Activated CD4-positive, alpha-beta T cell treated with anti-CD3 and anti-CD28 coated beads, Interleukin-2, amount 10 ng/mL, durations not matched to agents 24 days and 14 days (primary cell): Measurements from ENCODE around the gene NUDT14. TPM values are rescaled to one million over a fixed set of nuclear protein-coding genes. Genes with fewer than 3 reads are reported as not detected.
A peak's percentile ranks its signal among the peaks of the same experiment; 100 is the strongest.

Experiments
- DNase-seq: peaks from one replicate; pipeline ENCODE4 v3.0.0; 2022
- H3K27ac Mint-ChIP-seq: one replicate; pipeline ENCODE4 v1.8.0; 2022; ENCODE audit warnings: mild to moderate bottlenecking, mixed read lengths
- H3K27me3 Mint-ChIP-seq: one replicate; pipeline ENCODE4 v1.8.0; 2022; ENCODE audit warnings: mixed read lengths
- H3K36me3 Mint-ChIP-seq: one replicate; pipeline ENCODE4 v1.8.0; 2022; ENCODE audit warnings: low read depth, mild to moderate bottlenecking, mixed read lengths
- H3K4me1 Mint-ChIP-seq: one replicate; pipeline ENCODE4 v1.8.0; 2021; ENCODE audit warnings: mixed read lengths
- H3K4me3 Mint-ChIP-seq: one replicate; pipeline ENCODE4 v1.8.0; 2022; ENCODE audit warnings: mild to moderate bottlenecking, moderate library complexity, mixed read lengths
- H3K9me3 Mint-ChIP-seq: one replicate; pipeline ENCODE4 v1.8.0; 2021; ENCODE audit warnings: mixed read lengths
- intact Hi-C: fragments of 100-400 bp; cut with micrococcal nuclease; formaldehyde crosslinking; loops from one replicate; pipeline ENCODE4 v1.15.1; 2023
- total RNA-seq: library from RNA; stranded (reverse); gene quantifications from 2 replicates; pipeline ENCODE4 v1.2.3, GENCODE V29; 2022

The NUDT14 gene
- total RNA-seq, 1 donor from 2014 or later, result 8.3 TPM

GRCh38 chr14:105182296-105183020 lies 1.3 kb upstream of the NUDT14 start:
- no peak for DNase-seq
- no peaks in the 10 kb centered on the region for H3K36me3 Mint-ChIP-seq
- peaks cover 10% of the 10 kb centered on the region for H3K27me3 Mint-ChIP-seq
- no peak overlapping the region for H3K27ac Mint-ChIP-seq
- H3K9me3 Mint-ChIP-seq, result no peaks in the 10 kb centered on the region
- H3K4me1 Mint-ChIP-seq, result peaks cover 6% of the 10 kb centered on the region
- intact Hi-C loops, result no loop called here
- peak overlapping the region; percentile 59 for H3K4me3 Mint-ChIP-seq

DNA sequence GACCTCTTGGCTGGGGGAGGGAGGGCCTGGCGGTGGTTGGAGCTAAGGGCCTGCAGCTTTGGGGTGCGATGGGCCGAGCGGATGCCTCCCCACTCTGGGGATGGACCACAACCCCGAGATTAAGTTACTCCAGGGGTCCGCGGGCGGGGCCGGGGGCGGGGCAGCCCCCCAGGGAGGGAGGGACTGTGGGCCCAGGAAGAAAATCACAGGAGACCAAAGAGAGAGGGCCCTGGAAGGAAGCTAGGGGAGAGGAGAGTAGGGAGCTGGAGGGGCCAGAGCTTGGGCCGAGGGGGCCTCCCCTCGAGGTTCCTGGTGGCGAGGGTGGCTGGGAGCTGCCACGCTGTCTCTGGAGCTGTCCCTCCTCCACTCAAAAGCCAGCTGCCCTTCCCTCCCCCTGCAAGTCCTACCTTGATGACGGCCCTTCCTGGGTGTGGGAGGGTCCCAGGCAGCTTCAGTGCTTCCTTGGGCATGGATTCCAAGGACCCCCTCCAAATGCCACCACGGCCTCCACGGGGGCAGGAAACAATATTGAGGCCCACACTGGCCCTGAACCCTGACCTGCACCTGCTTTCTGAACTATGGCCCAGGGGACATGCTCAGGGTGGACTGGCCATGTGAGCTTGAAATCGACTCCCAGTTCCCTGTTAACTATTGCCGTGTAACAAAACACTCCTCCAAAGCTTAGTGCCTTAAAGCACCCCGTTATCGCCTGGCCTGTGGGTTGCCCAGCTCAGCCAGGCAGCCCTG lies 610 bp upstream of the NUDT14 start:
- Mint-ChIP-seq H3K4me1 (peaks cover 6% of the 10 kb centered on the region), H3K4me3 (peak overlapping the region; percentile 59), H3K27me3 (peaks cover 10% of the 10 kb centered on the region), H3K9me3 (no peaks in the 10 kb centered on the region), H3K36me3 (no peaks in the 10 kb centered on the region), H3K27ac (no peak overlapping the region)
- intact Hi-C loops, result no loop called here
- DNase-seq, result no peak

- Mint-ChIP-seq H3K36me3 (no peaks in the 10 kb centered on the region), H3K4me1 (peaks cover 16% of the 10 kb centered on the region), H3K27ac (no peak overlapping the region), H3K4me3 (no peak overlapping the region), H3K9me3 (no peaks in the 10 kb centered on the region), H3K27me3 (peaks cover 10% of the 10 kb centered on the region)
- intact Hi-C loops, result no loop called here
- DNase-seq, result no peak
Observed at GRCh38 chr14:105179191-105179590, 1.9 kb downstream of the NUDT14 start.

GRCh38 chr14:105178868-105179140 lies 2.3 kb downstream of the NUDT14 start:
- Mint-ChIP-seq H3K27me3 (peaks cover 10% of the 10 kb centered on the region), H3K4me3 (no peak overlapping the region), H3K36me3 (no peaks in the 10 kb centered on the region)

DNA sequence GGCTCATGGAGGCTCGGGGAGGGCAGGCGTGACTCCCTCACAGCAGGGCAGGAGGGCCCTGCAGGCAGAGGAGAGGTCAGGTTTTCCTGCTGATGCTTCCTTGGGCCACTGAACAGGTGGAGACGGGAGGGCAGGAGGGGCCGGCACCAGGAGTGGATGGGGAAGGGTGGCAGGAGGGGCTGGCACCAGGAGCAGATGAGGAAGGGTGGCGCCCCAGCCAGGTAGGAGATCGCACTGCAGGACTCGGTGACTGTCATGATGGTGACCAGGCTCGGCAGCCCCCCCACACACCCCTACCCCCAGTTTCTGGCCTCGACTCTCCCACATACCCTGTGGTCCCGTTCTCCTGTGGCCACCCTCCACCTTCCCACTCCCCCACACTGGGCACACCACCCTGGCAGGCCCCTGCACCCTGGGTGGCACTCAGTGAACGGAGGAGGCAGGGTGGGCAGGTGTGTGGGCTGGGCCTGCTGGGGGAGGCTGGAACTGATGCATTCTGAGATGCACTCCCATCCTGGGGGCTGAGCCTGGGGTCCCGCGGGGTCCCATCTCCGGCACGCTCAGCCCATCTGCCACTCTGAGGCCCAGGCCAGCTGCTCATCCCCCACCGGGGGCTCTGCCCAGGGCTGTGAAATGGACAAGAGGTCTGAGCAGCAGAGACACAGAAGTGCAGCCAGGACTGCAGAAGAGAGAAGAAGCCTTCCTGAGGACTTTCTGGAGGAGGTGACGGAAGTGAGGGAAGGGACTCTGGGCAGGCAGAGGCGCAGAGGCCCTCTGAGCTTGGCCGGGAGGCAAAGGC lies 2.8 kb downstream of the NUDT14 start:
- Mint-ChIP-seq H3K9me3 (no peaks in the 10 kb centered on the region), H3K4me1 (peaks cover 17% of the 10 kb centered on the region), H3K36me3 (no peaks in the 10 kb centered on the region), H3K27ac (no peak overlapping the region), H3K4me3 (no peak overlapping the region), H3K27me3 (peaks cover 8% of the 10 kb centered on the region)
- intact Hi-C loops, result no loop called here
- DNase-seq, result no peak

More at GRCh38 chr14:105178868-105179140, 2.3 kb downstream of the NUDT14 start:
- no peaks in the 10 kb centered on the region for H3K9me3 Mint-ChIP-seq
- DNase-seq, result no peak
- intact Hi-C loops, result no loop called here
- no peak overlapping the region for H3K27ac Mint-ChIP-seq
- H3K4me1 Mint-ChIP-seq, result peaks cover 17% of the 10 kb centered on the region

DNA sequence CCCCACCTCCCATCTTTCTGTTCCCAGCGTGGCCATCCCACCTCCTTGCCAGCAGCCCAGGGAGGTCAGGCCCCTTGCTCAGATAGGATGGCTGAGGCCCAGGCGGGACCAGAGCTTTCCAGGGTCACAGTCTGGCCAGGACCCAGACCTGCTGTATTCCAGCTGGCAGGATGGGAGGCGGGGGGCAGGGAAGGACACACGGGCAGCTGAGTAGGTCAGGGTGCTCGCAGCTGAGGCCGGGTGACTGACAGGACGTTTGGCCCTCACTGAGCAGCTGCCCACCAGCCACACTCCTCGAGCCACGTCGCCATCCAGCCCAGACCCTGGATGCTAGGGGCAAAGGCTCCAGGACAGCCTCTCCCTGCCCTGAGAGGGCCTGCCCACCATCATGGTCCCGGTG lies 4.0 kb downstream of the NUDT14 start:
- Mint-ChIP-seq H3K4me1 (peaks cover 13% of the 10 kb centered on the region), H3K27ac (no peak overlapping the region), H3K36me3 (no peaks in the 10 kb centered on the region), H3K9me3 (no peaks in the 10 kb centered on the region), H3K27me3 (peaks cover under 1% of the 10 kb centered on the region), H3K4me3 (no peak overlapping the region)
- DNase-seq, result no peak
- intact Hi-C loops, result no loop called here

DNA sequence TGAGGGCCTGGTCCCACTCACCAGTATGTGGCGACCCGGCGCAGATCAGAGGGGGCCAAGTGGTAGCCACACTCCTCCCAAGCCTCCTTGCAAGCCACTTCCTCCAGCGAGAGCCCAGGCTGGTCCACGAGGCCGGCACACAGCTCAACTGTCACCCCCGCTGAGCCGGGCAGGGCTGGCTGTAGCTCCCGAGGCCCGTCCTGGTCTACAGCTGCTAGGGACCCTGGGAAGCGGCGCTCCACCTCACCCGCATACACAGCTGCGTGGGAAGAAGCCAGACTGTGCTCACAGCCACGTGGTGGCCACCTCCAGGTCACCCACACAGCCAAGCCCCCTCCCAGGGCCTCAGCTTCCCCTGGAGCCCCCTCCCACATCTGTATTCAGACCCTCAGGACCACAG lies 4.6 kb downstream of the NUDT14 start:
- no peaks in the 10 kb centered on the region for H3K36me3 Mint-ChIP-seq
- H3K4me3 Mint-ChIP-seq, result no peak overlapping the region
- peaks cover 12% of the 10 kb centered on the region for H3K4me1 Mint-ChIP-seq
- no peak overlapping the region for H3K27ac Mint-ChIP-seq
- H3K9me3 Mint-ChIP-seq, result no peaks in the 10 kb centered on the region
- no peak for DNase-seq
- no peaks in the 10 kb centered on the region for H3K27me3 Mint-ChIP-seq
- intact Hi-C loops, result no loop called here

DNA sequence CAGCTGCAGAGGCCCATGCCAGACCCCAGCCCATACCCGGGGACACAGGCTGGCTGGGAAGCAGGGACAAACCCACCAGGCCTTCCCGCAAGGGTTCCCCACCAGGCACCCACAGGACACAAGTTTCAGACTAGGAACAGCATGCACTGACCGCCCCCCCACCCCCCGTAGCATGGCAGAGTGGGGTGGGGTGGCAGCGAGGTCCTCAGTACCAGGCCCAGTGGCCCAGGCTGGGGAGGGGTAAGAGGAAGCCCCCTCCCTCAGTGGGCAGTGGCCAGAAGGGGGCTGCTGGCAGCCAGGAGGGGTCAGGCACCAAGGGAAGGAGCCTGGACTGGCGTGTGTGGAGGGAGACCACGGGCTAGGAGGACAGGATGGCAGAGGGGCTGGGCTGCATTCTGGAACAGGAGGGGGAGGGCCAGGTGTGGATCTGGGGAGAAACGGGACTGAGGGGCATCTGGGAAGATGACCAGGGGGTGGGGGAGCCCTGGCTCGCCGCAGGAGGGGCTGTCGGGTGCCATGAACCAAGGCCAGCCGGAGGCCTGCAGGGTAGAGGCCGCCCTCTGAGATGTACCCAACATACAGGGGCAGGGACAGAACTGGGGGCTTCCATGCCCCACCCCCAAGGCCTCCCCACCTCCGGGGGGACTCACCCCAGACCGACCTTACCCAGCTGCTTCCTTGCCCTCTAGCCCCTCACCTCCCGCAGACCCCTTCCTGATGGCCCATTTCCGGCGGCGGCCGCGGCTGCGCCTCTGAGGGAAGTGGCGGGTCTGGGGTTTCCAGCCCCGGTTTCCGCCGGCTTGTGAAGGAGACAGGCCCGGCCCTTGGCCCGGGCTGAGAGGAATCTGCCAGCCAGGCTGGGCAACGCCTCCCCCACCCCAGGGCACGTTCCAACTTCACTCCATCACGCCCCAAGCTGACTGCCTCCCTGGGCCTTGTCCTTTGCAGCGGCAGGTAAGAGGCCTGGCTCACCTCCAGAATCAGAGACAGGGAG lies 6.9 kb downstream of the NUDT14 start:
- Mint-ChIP-seq H3K9me3 (no peaks in the 10 kb centered on the region), H3K27me3 (peaks cover 12% of the 10 kb centered on the region), H3K27ac (peak overlapping the region; percentile 40), H3K4me1 (peaks cover 18% of the 10 kb centered on the region), H3K4me3 (peak overlapping the region; percentile 26), H3K36me3 (no peaks in the 10 kb centered on the region)
- intact Hi-C loops, result no loop called here
- peak; percentile 85 for DNase-seq

GRCh38 chr14:105173145-105173544 lies 8.0 kb downstream of the NUDT14 start:
- DNase-seq, result no peak
- Mint-ChIP-seq H3K27ac (no peak overlapping the region), H3K4me3 (no peak overlapping the region), H3K36me3 (no peaks in the 10 kb centered on the region), H3K9me3 (no peaks in the 10 kb centered on the region), H3K27me3 (peaks cover 13% of the 10 kb centered on the region), H3K4me1 (peaks cover 19% of the 10 kb centered on the region)
- intact Hi-C loops, result no loop called here

- intact Hi-C loops, result no loop called here
- Mint-ChIP-seq H3K27ac (no peak overlapping the region), H3K36me3 (no peaks in the 10 kb centered on the region), H3K4me3 (no peak overlapping the region), H3K4me1 (peaks cover 19% of the 10 kb centered on the region), H3K27me3 (peaks cover 13% of the 10 kb centered on the region), H3K9me3 (no peaks in the 10 kb centered on the region)
- DNase-seq, result no peak
Observed at GRCh38 chr14:105172476-105172875, 8.6 kb downstream of the NUDT14 start.

- intact Hi-C loops, result no loop called here
Observed at GRCh38 chr14:105171004-105171673, 10.0 kb downstream of the NUDT14 start.

DNA sequence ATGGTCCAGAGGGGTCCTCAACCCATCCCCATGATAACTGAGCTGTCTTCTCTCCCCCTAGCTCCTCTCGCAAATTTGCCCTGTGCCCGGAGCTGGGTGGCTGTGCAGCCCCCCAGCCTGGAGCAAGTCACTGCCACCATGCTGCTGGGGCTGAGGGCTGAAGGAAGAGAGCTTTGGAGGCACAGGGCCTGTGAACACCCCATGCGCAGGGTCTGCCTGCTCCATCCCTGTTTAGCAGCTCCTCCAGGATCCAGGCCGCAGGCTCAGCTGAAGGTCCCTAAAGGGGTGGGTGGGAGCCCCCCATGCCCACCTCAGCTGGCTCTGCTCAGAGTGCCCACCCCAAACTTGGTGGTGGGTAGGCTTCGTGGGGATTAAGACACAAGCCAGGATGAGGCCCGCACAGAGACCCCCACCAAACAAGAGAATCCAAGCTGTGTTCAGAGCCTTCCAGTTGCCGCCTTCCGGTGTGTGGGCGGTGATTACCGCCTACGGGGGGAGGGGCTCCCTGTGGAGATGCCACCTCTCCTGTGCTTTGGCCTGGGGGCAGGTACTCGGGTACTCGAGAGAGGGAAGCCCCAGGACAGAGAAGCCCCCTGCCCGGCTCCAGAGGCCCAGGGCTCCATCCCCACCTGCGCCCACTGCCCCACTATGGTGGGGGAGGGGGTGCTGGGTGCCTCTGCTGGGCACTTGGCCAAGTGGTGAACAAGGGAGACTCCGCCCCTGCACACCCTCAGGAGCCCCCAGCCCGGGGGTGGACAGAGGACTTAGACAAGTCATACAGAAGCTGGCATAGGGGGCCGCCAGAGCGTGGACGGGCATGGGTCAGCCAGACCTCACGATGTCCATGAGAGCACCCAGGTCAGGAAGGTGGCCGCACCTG lies 11.1 kb downstream of the NUDT14 start:
- Mint-ChIP-seq H3K27me3 (peaks cover 19% of the 10 kb centered on the region), H3K9me3 (no peaks in the 10 kb centered on the region), H3K36me3 (no peaks in the 10 kb centered on the region), H3K4me3 (peak overlapping the region; percentile 78), H3K4me1 (peaks cover 17% of the 10 kb centered on the region), H3K27ac (peak overlapping the region; percentile 76)
- intact Hi-C loops, result loop anchor here (5.0 kb wide), 1 partner anchor 78 kb away; no protein-coding TSS in a partner anchor
- DNase-seq, result peak; percentile 73

More at GRCh38 chr14:105171004-105171673, 10.0 kb downstream of the NUDT14 start:
- Mint-ChIP-seq H3K9me3 (no peaks in the 10 kb centered on the region), H3K36me3 (no peaks in the 10 kb centered on the region), H3K4me1 (peaks cover 19% of the 10 kb centered on the region), H3K27me3 (peaks cover 19% of the 10 kb centered on the region), H3K27ac (no peak overlapping the region), H3K4me3 (no peak overlapping the region)
- DNase-seq, result no peak
